Ecto neural progenitor cell (in vitro differentiated cells): ENCODE data around the gene MBNL2.

Source experiments
- DNase-seq: peaks from one replicate; pipeline ENCODE4 v3.0.0-alpha.2; 2018; ENCODE audit warnings: low spot score

The MBNL2 gene

DNA sequence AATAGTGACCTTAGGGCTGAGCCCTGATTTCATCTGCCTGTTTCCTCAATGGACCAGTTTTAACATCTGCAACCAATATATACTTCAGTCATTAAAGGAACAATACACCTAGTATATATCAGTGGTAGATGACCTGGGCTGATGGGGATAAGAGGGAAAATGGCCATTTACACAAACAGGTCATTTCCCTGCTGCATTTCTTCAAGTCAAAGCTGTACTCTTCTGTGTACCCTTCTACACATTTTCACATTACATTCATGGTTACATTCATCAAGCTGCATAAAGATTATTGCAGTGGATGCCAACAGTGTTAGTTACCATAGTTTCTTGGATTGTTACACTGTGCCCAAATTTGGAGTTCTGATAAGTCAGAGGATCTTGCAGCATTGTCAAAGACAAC is 130.7 kb downstream of the MBNL2 start:
- DNase-seq, result no peak

DNA sequence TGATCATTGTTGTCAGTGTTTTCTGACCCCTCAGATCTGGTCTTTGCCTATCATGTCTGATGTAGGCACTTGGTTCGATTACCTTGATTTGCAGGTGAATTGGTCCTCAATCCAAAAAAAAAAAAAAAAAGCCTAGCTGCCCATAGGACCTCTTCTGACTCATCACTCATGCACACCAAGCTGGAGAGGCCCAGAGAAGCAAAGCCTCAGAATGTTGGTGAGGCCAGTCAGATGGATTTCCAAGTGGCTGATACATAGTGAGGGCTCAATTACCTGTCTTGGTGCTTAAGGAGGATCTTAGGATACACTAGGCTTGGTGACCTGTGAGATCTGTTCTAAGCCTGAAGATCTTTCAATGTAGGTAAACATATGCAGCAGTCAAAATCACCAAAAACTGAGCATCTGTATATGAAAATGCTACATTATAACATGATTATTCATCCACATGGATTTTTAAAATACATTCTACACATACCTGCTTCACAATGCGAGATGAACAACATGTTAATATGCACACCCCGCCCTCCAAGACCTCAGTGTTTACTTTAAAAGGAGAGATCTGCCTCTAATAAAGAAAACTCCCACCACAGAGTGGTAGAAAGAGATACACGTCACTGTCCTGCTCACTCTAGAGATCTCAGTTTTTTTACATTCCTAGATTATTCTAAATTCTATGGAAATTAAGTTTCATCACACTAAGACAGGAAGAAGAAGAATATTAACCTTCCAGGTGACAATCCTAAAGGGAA is 132.0 kb downstream of the MBNL2 start:
- no peak for DNase-seq

- DNase-seq, result no peak
Measured at GRCh38 chr13:97354808-97355207, 132.7 kb downstream of the MBNL2 start.

DNA sequence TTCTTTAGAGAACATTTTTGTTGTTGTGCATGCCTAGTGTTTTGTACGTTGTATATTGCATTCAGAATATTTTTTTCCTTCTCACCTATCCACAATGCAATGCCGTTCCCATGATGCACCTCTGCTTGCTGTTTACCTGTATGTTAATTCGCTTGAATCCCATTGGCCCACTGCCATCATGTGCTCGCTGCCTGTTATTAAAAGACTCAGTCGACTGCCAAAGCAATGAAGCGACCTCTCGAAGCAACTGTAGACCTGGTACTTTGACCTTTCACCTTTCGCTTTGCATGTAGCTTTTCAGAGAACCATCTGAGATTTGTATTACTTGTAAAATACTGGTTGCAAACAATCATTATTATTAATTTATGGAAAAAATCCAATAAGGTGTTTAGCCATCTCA is 134.5 kb downstream of the MBNL2 start:
- no peak for DNase-seq

DNA sequence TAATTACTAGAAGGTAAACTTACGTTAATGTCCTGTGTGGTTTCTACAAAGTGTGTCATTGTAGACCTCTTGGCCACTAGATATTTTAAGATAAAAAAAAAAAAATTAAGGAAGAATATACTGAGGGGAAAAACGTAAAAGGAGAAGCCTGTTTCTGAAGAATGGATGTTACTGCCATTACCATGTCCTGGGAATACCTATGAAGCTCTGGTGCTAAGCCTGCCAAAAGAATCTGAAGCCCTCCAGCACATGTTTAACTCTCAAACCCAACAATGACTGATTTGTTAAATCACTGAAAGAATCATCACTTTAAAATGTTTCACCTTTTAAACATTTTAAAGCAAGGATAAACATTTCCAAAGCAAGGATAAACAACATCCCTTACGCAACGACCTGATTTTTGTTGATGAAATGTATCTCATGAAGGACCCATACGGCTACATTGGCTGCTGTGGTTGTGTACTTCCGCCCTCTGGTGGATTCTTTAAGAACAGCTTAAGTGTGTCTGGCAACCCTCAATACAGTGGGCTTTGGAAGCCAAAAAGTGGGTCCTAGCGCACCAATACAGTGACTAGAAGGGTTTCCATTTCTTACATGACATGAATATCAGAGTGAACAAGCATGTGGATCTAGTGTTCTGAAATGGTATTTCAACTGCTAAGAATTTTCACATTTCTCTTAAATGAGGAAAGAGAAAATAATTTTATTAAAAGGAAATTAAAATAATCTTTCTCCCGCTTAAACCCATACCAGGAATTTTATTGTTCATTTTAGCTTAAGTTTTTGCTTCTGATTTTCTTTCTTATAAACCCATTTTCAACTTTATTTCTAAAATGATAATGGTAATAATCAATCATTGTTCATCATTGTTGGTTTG is 137.3 kb downstream of the MBNL2 start:
- DNase-seq, result peak; percentile 60

DNA sequence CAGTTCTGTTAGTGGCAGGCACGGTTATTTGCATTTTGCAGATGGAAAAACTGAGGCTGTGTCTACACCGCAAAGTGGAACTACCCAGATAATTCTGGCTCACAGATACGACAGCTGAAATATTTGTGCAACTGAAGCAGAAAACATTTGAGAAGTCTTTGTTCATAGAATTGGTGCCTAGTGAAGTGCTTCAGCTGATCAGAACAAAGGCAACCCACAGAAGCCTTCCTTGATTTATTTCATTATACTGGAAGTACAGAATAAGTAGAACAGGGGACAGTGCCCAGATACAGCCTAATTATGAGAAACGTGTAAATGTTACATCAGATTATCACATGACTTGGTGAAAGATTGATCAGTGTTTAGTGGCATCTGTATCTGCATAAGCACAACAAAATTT is 138.5 kb downstream of the MBNL2 start:
- no peak for DNase-seq

- DNase-seq, result no peak
Measured at GRCh38 chr13:97364031-97364430, 141.9 kb downstream of the MBNL2 start.

DNA sequence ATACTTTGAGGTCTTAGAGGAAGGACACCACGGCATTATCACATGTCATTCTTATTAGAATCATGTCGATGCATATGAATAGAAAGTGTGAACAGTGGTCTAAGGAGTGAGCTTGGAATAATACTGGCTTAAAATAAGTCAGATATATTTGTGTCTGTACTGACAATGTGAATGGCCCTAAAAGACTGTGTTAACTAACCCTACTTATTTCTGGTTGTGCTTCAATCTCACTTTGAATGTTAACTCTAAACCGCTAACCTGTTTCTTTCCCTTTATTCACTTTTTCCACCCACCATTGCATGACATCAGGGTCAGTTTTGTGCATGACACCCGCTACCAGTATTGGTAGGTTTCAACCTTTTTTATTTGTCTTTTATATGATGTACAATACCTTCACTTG is 142.7 kb downstream of the MBNL2 start:
- no peak for DNase-seq

GRCh38 chr13:97366172-97366688 is 144.1 kb downstream of the MBNL2 start:
- DNase-seq, result no peak

DNA sequence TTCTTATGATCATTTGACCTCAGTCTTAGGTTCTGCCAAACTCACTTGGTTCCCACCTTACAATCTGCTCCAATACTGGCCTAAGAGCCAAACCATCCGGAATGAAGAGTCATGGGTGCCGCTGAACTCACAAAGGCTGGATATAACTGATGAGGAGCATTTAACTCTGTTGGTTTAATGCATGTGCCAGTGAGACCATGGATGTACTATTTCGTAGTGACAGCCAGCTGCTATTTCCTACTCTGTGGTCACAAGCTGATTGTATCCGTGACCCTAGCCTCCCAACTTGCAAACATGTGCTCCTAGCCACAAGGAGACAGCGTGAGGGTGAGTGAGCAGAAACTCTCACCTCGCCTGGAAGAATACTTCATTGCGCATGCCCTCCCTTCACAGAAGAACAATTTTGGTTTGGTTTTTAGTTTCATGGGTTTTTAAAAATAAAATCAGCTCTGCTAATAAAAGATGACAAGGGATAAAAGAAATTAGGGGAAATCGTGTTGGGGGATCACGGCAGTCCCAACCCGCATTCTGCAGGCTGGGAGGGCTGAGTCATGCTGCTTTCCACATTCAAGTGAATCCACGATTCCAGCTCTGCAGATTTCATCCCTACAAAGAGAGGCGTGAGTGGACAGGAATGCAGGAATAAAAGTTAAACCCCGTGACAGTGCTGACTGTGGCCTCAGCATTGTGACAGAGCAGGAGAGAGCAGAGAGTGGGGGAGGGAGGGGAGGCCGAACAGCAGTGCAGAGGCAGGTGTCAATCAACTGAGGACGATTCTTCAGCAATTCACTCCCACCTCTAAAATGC is 145.1 kb downstream of the MBNL2 start:
- DNase-seq, result peak; percentile 53

GRCh38 chr13:97369261-97369893 is 147.2 kb downstream of the MBNL2 start:
- no peak for DNase-seq

GRCh38 chr13:97371486-97372109 is 149.5 kb downstream of the MBNL2 start:
- no peak for DNase-seq

DNA sequence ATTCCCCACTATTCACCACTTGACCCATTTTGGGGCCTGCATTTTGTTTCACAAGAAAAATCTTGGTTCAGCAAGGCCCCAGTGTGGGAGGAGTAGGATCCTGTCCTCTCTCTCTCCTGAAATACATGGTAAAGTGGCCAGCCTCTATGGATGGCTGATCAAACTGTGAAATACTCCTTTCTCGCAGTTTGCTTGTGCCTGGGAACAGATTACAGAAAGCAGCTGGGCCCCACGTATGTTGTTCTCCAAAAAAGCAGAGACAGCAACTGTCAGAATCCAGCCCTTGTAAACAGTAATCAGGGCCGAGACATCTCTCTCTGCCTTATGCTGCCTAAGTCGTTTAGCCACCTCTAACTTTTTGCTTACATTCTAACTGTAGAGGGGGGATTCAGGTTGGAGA is 150.8 kb downstream of the MBNL2 start:
- DNase-seq, result no peak

DNA sequence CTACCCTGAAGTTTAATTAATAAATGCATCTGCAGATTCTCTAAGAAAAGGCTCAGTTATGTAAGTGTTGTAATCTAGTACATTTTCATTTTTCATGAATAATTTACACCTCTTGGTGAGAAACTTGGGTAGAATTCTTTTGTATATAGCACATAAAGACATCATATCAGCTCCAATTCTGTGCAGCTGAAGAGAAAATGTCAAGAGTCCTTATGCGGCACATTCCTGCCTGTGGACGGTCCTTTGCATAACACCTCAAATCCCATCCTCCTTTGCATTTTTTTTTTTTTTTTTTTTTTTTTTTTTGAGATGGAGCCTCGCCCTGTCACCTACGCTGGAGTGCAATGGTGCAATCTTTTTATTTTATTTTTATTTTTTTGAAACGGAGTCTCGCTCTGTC is 151.7 kb downstream of the MBNL2 start:
- DNase-seq, result no peak

DNA sequence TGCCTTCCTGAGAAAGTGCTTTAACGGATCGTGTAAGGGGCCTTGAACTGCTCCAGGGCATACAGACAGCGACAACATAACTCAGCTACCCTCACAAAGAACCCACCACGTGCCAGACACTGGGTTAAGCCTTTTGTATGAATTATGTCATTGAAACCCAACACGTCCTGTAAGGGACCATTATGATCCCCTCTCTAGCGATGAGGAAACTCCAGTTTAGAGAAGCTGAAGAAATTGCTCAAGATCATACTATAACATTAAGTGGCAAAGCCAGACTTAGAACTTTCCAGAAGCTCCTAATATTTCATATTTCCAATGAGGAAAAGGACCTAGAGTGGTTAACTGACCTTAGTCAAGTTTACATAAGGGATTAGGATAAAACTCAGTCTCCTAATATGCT is 154.8 kb downstream of the MBNL2 start:
- no peak for DNase-seq

GRCh38 chr13:97379386-97379785 is 157.3 kb downstream of the MBNL2 start:
- no peak for DNase-seq

DNA sequence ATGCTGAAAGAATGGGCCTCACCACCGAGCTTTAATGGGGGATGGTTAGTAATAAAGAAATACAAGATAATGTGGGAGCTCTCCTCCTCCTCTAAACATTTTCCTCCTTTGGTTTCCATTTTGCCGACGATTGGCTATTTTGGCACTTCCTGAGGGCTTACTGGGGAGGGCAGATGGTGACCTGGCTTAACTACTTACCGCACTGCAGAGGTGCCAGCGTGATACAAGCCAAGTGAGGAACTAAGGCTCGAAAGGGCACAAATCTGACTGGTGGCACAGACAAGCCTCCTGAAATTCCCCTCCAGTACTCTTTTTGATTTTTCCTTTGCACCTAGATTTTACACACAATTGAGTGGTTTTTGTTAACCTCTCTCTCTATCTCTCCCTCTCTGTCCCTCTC is 158.6 kb downstream of the MBNL2 start:
- no peak for DNase-seq

DNA sequence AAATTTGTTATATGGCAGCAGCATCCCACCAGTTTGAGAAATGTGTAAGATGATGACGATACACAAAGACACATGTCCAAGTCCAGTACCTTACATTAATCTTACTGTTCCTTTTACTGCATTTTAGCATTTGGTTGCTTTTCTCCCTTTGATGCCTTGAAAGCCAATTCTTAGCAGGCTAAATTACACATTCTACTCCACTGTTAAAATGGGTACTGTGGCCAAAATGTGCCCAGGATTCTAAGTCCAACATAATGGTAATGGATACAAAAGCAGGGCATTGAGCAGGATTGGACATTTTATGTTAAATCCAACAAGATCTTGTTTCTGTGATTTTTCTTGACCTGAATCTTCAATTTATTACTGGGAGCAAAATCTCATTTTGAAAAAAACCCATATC is 159.1 kb downstream of the MBNL2 start:
- no peak for DNase-seq

DNA sequence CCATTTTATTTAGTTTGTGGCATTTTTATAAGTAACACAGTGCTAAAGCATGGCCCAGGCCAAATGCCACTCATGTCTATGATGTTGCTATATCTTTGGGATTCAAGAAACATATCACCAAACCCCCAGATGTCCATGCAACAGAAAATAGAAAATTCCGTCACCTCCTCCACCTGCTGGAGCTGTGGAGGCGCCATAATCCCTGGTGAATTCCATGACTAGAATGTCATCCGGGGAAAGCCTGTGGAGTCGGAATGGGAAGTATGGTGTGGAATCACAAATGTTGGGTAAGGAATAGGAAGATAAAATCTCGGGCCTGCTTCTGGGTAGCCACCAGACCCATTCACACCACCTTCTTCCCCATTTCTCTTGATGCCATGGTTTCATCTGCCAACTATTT is 160.1 kb downstream of the MBNL2 start:
- DNase-seq, result no peak

DNA sequence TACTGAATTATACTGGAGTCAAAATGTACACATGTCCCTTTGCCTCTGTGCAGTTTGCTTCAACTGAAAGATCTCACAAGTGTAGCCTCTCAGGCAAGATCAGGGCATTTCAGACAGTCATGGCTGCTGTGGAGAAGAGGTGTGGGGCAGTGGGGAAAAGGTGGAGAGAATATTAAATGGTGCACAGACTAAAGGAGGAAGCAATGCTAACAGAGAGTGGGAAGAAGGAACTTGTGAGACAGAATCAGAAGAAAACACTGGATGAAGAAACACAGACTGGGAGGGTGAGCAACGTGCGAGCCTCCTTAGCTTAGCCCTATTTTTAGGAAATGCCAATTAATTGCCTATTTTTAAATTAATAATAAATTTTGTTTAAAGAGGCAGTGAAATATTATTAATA is 162.2 kb downstream of the MBNL2 start:
- no peak for DNase-seq

DNA sequence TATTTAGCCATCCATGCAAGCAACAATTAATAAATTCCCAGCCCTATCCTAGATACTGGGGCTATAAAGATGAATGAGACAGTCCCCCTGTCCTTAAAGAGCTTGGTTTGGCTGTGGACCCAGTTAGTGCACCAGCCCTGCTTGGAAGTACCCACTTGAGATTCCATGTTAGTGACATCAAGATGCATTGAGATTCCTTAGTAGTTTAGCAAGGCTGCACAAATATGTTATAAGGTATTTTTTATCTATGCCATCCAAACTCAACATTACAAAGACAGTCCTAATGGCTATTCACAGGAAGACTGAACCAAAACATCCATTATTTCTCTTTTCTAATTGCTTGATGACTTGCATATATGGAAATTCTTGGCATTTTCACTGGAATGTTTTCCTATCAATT is 163.0 kb downstream of the MBNL2 start:
- DNase-seq, result no peak
